Measurements from ENCODE around the gene BEND5.

BEND5 gene

GRCh38 chr1:48776393-48777218, at the start of gene BEND5:
BEND5 (minus strand) TSS chr1:48776891; CDS start chr1:48776831, 60 bp downstream.
- peak; percentile 41 for DNase-seq

- DNase-seq = no peak
Observed at GRCh38 chr1:48823168-48823567, 46.5 kb upstream of the BEND5 start.

GRCh38 chr1:48820491-48820890, 43.8 kb upstream of the BEND5 start:
- DNase-seq = no peak

- DNase-seq = no peak
Observed at GRCh38 chr1:48817505-48818114, 40.9 kb upstream of the BEND5 start.

- no peak for DNase-seq
Observed at GRCh38 chr1:48810740-48811139, 34.0 kb upstream of the BEND5 start.

GRCh38 chr1:48808496-48808895, 31.8 kb upstream of the BEND5 start:
- no peak for DNase-seq

- DNase-seq = no peak
Observed at GRCh38 chr1:48807554-48808260, 31.0 kb upstream of the BEND5 start.

GRCh38 chr1:48803474-48803873, 26.8 kb upstream of the BEND5 start:
- no peak for DNase-seq

- no peak for DNase-seq
Observed at GRCh38 chr1:48794816-48795215, 18.1 kb upstream of the BEND5 start.

- DNase-seq = no peak
Observed at GRCh38 chr1:48793863-48794262, 17.2 kb upstream of the BEND5 start.

- DNase-seq = no peak
Observed at GRCh38 chr1:48792961-48793360, 16.3 kb upstream of the BEND5 start.

- DNase-seq = no peak
Observed at GRCh38 chr1:48790397-48790796, 13.7 kb upstream of the BEND5 start.

GRCh38 chr1:48789903-48790302, 13.2 kb upstream of the BEND5 start:
- no peak for DNase-seq

GRCh38 chr1:48785869-48786268, 9.2 kb upstream of the BEND5 start:
- DNase-seq = no peak

- DNase-seq = no peak
Observed at GRCh38 chr1:48784301-48784700, 7.6 kb upstream of the BEND5 start.

- DNase-seq = no peak
Observed at GRCh38 chr1:48777219-48777895, 666 bp upstream of the BEND5 start.

GRCh38 chr1:48775831-48776392, 779 bp downstream of the BEND5 start:
- no peak for DNase-seq

- DNase-seq = no peak
Observed at GRCh38 chr1:48773133-48773532, 3.6 kb downstream of the BEND5 start.

- DNase-seq = no peak
Observed at GRCh38 chr1:48772211-48772610, 4.5 kb downstream of the BEND5 start.

- DNase-seq = no peak
Observed at GRCh38 chr1:48771561-48771960, 5.1 kb downstream of the BEND5 start.

- no peak for DNase-seq
Observed at GRCh38 chr1:48767975-48768510, 8.6 kb downstream of the BEND5 start.

- DNase-seq = no peak
Observed at GRCh38 chr1:48765335-48765734, 11.4 kb downstream of the BEND5 start.

GRCh38 chr1:48761986-48762385, 14.7 kb downstream of the BEND5 start:
- DNase-seq = no peak
